Esophagus squamous epithelium (tissue), 5 donors: ENCODE measurements around the gene MYH14. TPM values are rescaled to one million over a fixed set of nuclear protein-coding genes. Genes with fewer than 3 reads are reported as not detected.

Experiments used
- DNase-seq: peaks from one replicate; lab custom pipeline; 2025; lab: John Stamatoyannopoulos, UW
- H3K27ac ChIP-seq, 4 donors: fragments of 200-600 bp; sonication (generic); one replicate each; pipeline ENCODE4 v1.5.1; 2016 to 2019; ENCODE audit warnings: mild to moderate bottlenecking in 1 of 4
- H3K27me3 ChIP-seq, 4 donors: fragments of 200-600 bp; sonication (generic); 1 replicate in 3 of 4; 2 replicates in 1 of 4; pipeline versions ENCODE4 v1.5.1 to v1.6.0; 2017 to 2021; ENCODE audit warnings: antibody characterized with exemption in 1 of 4
- H3K36me3 ChIP-seq, 3 donors: fragments of 200-600 bp; sonication (generic); one replicate each; pipeline ENCODE4 v1.5.1; 2016 to 2019
- H3K4me1 ChIP-seq, 3 donors: fragments of 200-600 bp; sonication (generic); one replicate each; pipeline ENCODE4 v1.5.1; 2017 to 2019
- H3K4me3 ChIP-seq, 4 donors: fragments of 200-600 bp; sonication (generic); 1 replicate in 3 of 4; 2 replicates in 1 of 4; pipeline ENCODE4 v1.5.1; 2016 to 2019; ENCODE audit warnings: mild to moderate bottlenecking in 2 of 4, moderate library complexity in 1 of 4
- H3K9me3 ChIP-seq, 3 donors: fragments of 200-600 bp; sonication (generic); one replicate each; pipeline ENCODE4 v1.5.1; 2016 to 2019
- CTCF ChIP-seq, 6 experiments: fragments of 450-650 bp in 4 of 6; fragments of 200-600 bp in 2 of 6; sonication (generic) in 2 of 6; IDR thresholded peaks; one replicate each; pipeline ENCODE4 v1.5.1; 2016 to 2019; ENCODE audit warnings: antibody characterized with exemption in 6 of 6, mild to moderate bottlenecking in 4 of 6, moderate library complexity in 4 of 6
- POLR2A ChIP-seq, 4 donors: fragments of 450-650 bp; IDR thresholded peaks; one replicate each; pipeline ENCODE4 v1.6.1; 2017; ENCODE audit warnings: antibody characterized with exemption in 4 of 4, mild to moderate bottlenecking in 4 of 4, moderate library complexity in 3 of 4
- WGBS, 2 donors: methylation state at CpG; one replicate each; pipeline ENCODE4 v1.1.5; 2018; 5-methylcytosine and 5-hydroxymethylcytosine counted together
- intact Hi-C: fragments of 100-400 bp; cut with DNase I; formaldehyde crosslinking; loops from one replicate; pipeline ENCODE4 v1.15.0; 2022
- total RNA-seq, 4 donors: library from RNA; depleted of rRNA; stranded (reverse); fragments of >200 nt; gene quantifications; one replicate each; pipeline ENCODE4 v1.1.0, GENCODE V29; 2016
- donor health status: DM: yes; HTN: yes; CAD: no.

MYH14 gene
- total RNA-seq, 4 donors from 2014 or later, result 31.1 to 141 (median 39.0) TPM

- peaks cover 0 to 31% (median 0%) of the 10 kb centered on the region in 4 donors for H3K27me3 ChIP-seq
- H3K4me3 ChIP-seq, result no peak overlapping the region
- no peak for DNase-seq
- no peaks in the 10 kb centered on the region for H3K4me1 ChIP-seq
- TF ChIP-seq POLR2A (IDR thresholded peaks at IDR 0.05) (no peak), CTCF (IDR thresholded peaks at IDR 0.05) (no peak)
- H3K9me3 ChIP-seq, result peaks cover 0 to 28% (median 5%) of the 10 kb centered on the region in 3 donors
- intact Hi-C loops, result no loop called here
- WGBS, 2 donors, result 67 to 70% methylated on average over 15 of the region's 15 CpGs
- H3K36me3 ChIP-seq, result peaks cover 0 to 92% (median 0%) of the 10 kb centered on the region in 3 donors
- no peak overlapping the region for H3K27ac ChIP-seq
These were observed 87.4 kb downstream of the MYH14 start for GRCh38 chr19:50290775-50291174.

- WGBS, 2 donors, result 13 to 76% methylated on average over 1 to 8 of the region's 11 CpGs
- intact Hi-C loops, result no loop called here
- H3K27me3 ChIP-seq, result peaks cover 0 to 31% (median 0%) of the 10 kb centered on the region in 4 donors
- no peak overlapping the region for H3K4me3 ChIP-seq
- no peak for TF ChIP-seq POLR2A (IDR thresholded peaks at IDR 0.05)
- no peak for TF ChIP-seq CTCF (IDR thresholded peaks at IDR 0.05)
- peaks cover 0 to 81% (median 0%) of the 10 kb centered on the region in 3 donors for H3K36me3 ChIP-seq
- DNase-seq, result no peak
- peaks cover 0 to 16% (median 0%) of the 10 kb centered on the region in 3 donors for H3K9me3 ChIP-seq
- no peak overlapping the region for H3K27ac ChIP-seq
- H3K4me1 ChIP-seq, result no peaks in the 10 kb centered on the region
These were observed 88.9 kb downstream of the MYH14 start for GRCh38 chr19:50292216-50292827.

GRCh38 chr19:50293263-50294004 lies 90.0 kb downstream of the MYH14 start:
- Histone ChIP-seq H3K4me1 (no peaks in the 10 kb centered on the region), H3K27ac (no peak overlapping the region), H3K36me3 (peaks cover 0 to 80% (median 0%) of the 10 kb centered on the region in 3 donors), H3K9me3 (peaks cover 0 to 9% (median 0%) of the 10 kb centered on the region in 3 donors), H3K27me3 (peaks cover 0 to 31% (median 0%) of the 10 kb centered on the region in 4 donors), H3K4me3 (no peak overlapping the region)
- intact Hi-C loops, result no loop called here
- no peak for DNase-seq
- no peak for TF ChIP-seq POLR2A (IDR thresholded peaks at IDR 0.05)
- TF ChIP-seq CTCF (IDR thresholded peaks at IDR 0.05), result no peak
- WGBS, 2 donors, result 64 to 74% methylated on average over 6 to 9 of the region's 14 CpGs

- TF ChIP-seq CTCF (IDR thresholded peaks at IDR 0.05) (no peak), POLR2A (IDR thresholded peaks at IDR 0.05) (no peak)
- WGBS, 2 donors, result 36 to 57% methylated on average over 2 of the region's 2 CpGs
- DNase-seq, result no peak
- Histone ChIP-seq H3K36me3 (peaks cover 0 to 51% (median 0%) of the 10 kb centered on the region in 3 donors), H3K4me3 (no peak overlapping the region), H3K27ac (no peak overlapping the region), H3K9me3 (no peaks in the 10 kb centered on the region), H3K4me1 (peaks cover 0 to 7% (median 0%) of the 10 kb centered on the region in 3 donors), H3K27me3 (no peaks in the 10 kb centered on the region)
- intact Hi-C loops, result no loop called here
These were observed 96.6 kb downstream of the MYH14 start for GRCh38 chr19:50300051-50300450.
